Measurements from ENCODE around the gene KRT77. TPM values are rescaled to one million over a fixed set of nuclear protein-coding genes. Genes with fewer than 3 reads are reported as not detected.

KRT77 gene
- total RNA-seq, 1 donor from 2014 or later, result not detected

DNA sequence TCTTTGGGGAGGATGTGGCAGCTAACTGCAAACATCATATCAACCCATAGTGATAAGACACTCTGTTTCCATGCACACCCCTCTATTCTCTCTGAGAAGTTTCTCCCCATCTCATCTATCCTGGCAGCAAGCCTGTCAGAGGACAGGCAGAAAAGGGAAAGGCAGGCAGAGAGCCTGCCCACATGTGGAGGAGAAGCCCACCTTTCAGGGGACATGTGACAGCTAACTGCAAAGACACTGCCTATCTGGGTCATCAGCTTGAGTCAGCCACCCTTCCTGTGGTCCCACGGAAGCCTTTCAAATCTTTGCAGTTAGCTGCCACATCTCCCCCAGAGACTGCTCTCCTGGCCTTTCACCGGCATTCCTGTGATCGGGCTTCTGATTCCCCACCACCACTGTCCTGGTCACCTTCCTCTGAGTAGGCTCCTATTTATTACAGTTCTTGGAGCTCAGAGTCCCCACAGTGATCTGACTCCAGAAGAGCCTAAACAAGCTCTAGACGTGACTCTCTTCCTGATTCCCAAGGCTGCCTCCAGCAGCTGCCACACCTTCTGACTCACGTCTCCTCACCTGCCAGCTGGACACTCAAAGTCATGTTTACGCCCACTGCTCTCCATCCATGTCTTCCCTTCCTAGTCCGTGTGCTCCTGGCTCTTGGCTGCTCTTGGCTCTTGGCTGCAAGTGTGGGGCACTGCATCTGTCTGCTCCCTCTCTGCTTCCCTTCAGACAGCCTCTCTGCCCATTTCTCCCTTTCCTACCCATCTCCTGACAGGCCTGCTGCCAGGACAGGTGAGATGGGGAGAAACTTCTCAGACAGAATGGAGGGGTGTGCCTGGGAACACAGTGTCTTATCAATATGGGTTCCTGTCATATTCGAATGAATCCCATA is 15.6 kb downstream of the KRT77 start:
- no peak overlapping the region for H3K27ac Mint-ChIP-seq (ENCODE audit: unreplicated experiment)
- no peak overlapping the region for H3K4me3 Mint-ChIP-seq (ENCODE audit: unreplicated experiment)
- no peak for TF ChIP-seq CTCF (IDR thresholded peaks at IDR 0.05)
- no peak for DNase-seq (ENCODE audit: extremely low spot score, unreplicated experiment)
- H3K4me1 Mint-ChIP-seq (ENCODE audit: unreplicated experiment), result peaks cover 9% of the 10 kb centered on the region
- H3K27me3 Mint-ChIP-seq (ENCODE audit: unreplicated experiment), result peaks cover 87% of the 10 kb centered on the region
- no peaks in the 10 kb centered on the region for H3K36me3 Mint-ChIP-seq (ENCODE audit: unreplicated experiment)
- H3K9me3 Mint-ChIP-seq (ENCODE audit: unreplicated experiment), result no peaks in the 10 kb centered on the region

DNA sequence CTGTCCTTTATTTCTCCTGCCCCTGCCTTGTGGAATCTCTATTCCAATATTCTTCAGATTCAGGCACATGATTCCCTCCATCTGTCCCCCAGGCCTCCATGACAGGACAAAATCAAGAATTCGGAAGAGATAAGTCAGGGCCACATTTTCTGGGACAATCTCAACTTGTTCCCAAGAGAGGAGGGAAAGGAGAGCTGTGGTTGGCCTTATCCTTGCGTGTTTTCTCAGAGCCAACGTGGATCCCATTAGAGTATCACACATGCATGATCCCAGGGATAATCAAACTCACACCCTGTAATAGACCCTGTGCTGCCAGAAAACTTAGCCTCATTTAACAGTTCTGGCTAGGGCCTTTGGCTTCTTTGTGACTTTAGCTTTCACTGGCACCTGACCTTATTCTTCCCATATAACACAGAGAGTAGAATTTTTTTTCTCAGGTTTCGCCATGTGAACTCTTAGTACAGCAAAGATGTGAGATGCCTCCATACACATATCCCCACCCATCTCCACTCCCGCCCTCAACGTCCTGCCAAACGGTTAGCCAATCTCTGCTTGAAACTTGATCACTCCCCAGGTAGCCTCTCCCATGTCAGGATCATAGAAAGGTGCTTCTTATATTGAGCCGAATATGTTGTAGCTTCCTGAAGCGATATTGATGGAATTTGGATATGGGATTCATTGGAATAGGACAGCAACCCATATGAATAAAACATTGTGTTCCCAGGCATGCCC is 16.4 kb downstream of the KRT77 start:
- no peak for DNase-seq (ENCODE audit: extremely low spot score, unreplicated experiment)
- Mint-ChIP-seq H3K4me3 (ENCODE audit: unreplicated experiment) (no peak overlapping the region), H3K4me1 (ENCODE audit: unreplicated experiment) (peaks cover 9% of the 10 kb centered on the region), H3K9me3 (ENCODE audit: unreplicated experiment) (no peaks in the 10 kb centered on the region), H3K27me3 (ENCODE audit: unreplicated experiment) (peaks cover 87% of the 10 kb centered on the region), H3K36me3 (ENCODE audit: unreplicated experiment) (no peaks in the 10 kb centered on the region), H3K27ac (ENCODE audit: unreplicated experiment) (no peak overlapping the region)
- no peak for TF ChIP-seq CTCF (IDR thresholded peaks at IDR 0.05)

DNA sequence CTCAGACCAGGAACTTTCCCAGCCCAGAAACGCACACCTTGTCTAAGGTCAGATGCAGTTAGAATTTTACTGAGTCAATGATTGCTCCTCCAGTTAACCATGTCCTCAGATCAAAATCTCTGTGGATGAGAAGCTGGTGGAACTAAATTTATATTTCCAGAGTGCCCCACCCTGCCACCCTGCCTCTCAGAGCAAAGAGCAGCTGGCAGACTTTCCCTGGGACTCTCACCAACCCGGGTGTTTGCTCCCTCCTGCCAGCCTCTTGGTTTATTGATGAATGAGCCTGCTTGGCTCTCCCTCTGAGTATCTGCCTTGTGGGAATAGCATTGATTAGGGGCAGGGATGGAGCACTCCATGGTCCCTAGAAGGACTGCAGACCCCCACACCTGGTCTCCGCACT is 17.3 kb downstream of the KRT77 start:
- Mint-ChIP-seq H3K9me3 (ENCODE audit: unreplicated experiment) (no peaks in the 10 kb centered on the region), H3K4me3 (ENCODE audit: unreplicated experiment) (no peak overlapping the region), H3K27me3 (ENCODE audit: unreplicated experiment) (peaks cover 86% of the 10 kb centered on the region), H3K36me3 (ENCODE audit: unreplicated experiment) (no peaks in the 10 kb centered on the region), H3K4me1 (ENCODE audit: unreplicated experiment) (peaks cover 3% of the 10 kb centered on the region), H3K27ac (ENCODE audit: unreplicated experiment) (no peak overlapping the region)
- no peak for DNase-seq (ENCODE audit: extremely low spot score, unreplicated experiment)
- TF ChIP-seq CTCF (IDR thresholded peaks at IDR 0.05), result no peak

GRCh38 chr12:52685406-52685890 is 17.9 kb downstream of the KRT77 start:
- H3K4me3 Mint-ChIP-seq (ENCODE audit: unreplicated experiment), result no peak overlapping the region
- no peaks in the 10 kb centered on the region for H3K9me3 Mint-ChIP-seq (ENCODE audit: unreplicated experiment)
- no peak overlapping the region for H3K27ac Mint-ChIP-seq (ENCODE audit: unreplicated experiment)
- no peak for DNase-seq (ENCODE audit: extremely low spot score, unreplicated experiment)
- H3K27me3 Mint-ChIP-seq (ENCODE audit: unreplicated experiment), result peaks cover 85% of the 10 kb centered on the region
- no peaks in the 10 kb centered on the region for H3K36me3 Mint-ChIP-seq (ENCODE audit: unreplicated experiment)
- no peak for TF ChIP-seq CTCF (IDR thresholded peaks at IDR 0.05)
- no peaks in the 10 kb centered on the region for H3K4me1 Mint-ChIP-seq (ENCODE audit: unreplicated experiment)

GRCh38 chr12:52684431-52684830 is 18.9 kb downstream of the KRT77 start:
- H3K27ac Mint-ChIP-seq (ENCODE audit: unreplicated experiment), result no peak overlapping the region
- no peak overlapping the region for H3K4me3 Mint-ChIP-seq (ENCODE audit: unreplicated experiment)
- H3K27me3 Mint-ChIP-seq (ENCODE audit: unreplicated experiment), result peaks cover 79% of the 10 kb centered on the region
- H3K4me1 Mint-ChIP-seq (ENCODE audit: unreplicated experiment), result no peaks in the 10 kb centered on the region
- no peaks in the 10 kb centered on the region for H3K9me3 Mint-ChIP-seq (ENCODE audit: unreplicated experiment)
- no peak for TF ChIP-seq CTCF (IDR thresholded peaks at IDR 0.05)
- H3K36me3 Mint-ChIP-seq (ENCODE audit: unreplicated experiment), result no peaks in the 10 kb centered on the region
- no peak for DNase-seq (ENCODE audit: extremely low spot score, unreplicated experiment)

All from osteocyte (in vitro differentiated cells).